K562 (cell line): ENCODE data around the gene HOXA1.

Source experiments
- CHD7 ChIP-seq: fragments of 200-600 bp; sonication (generic); IDR thresholded peaks from one replicate; pipeline ENCODE4 v1.6.1; 2012; ENCODE audit warnings: mild to moderate bottlenecking, low read depth, low read length, inconsistent platforms
- POLR2A ChIP-seq: fragments of 450-650 bp; conservative IDR thresholded peaks from 2 replicates; pipeline ENCODE4 v1.6.1; 2016
- YBX1 ChIP-seq: fragments of 450-650 bp; IDR thresholded peaks from 2 replicates; pipeline ENCODE4 v1.7.1; 2016; ENCODE audit warnings: mild to moderate bottlenecking
- ZBTB49 ChIP-seq: sonication (generic); formaldehyde crosslinking; IDR thresholded peaks from 2 replicates; pipeline ENCODE4 v1.8.0; 2022; ENCODE audit warnings: missing genetic modification reagents, mild to moderate bottlenecking, borderline replicate concordance

- TF ChIP-seq CHD7 (no peak), POLR2A (no peak), ZBTB49 (CRISPR knock-in tag) (no peak), YBX1 (no peak)
Observed at GRCh38 chr7:27082171-27082570, 13.6 kb downstream of the HOXA1 start.
